ENCODE data around the gene FOSL1.

DNA sequence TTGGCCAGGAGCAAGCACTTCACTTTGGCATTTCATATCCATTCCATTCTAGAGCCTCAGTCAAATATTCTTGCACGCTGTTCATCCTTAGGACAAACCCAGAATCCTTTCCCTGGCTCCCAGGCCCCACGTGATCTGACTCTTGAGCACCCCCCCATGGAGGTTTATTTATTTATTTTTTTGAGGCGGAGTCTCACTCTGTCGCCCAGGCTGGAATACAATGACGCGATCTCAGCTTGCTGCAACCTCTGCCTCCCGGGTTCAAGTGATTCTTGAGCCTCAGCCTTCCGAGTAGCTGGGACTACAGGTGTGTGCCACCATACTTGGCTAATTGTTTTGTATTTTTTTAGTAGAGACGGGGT lies 32.4 kb upstream of the FOSL1 start:
- TF ChIP-seq CTCF (IDR thresholded peaks at IDR 0.05): no peak
- no peak for TF ChIP-seq POLR2A (IDR thresholded peaks at IDR 0.05)
